PC-9 (cell line): ENCODE measurements around the gene ZC3H8. TPM values are rescaled to one million over a fixed set of nuclear protein-coding genes. Genes with fewer than 3 reads are reported as not detected.

ENCODE experiments used
- BruUV-seq: library from RNA; stranded (reverse); fragments of 400-500 nt; replicated peaks from 2 replicates; lab custom pipeline; 2021; lab: Mats Ljungman, UMichigan
- CTCF ChIA-PET: fragments of 300-600 bp; sonication (Branson Sonifier 250); formaldehyde crosslinking; loops from one replicate; lab custom pipeline; 2022; ENCODE audit warnings: antibody characterized with exemption; lab: Charles Lee
- POLR2A ChIA-PET: fragments of 300-600 bp; sonication (Branson Sonifier 250); formaldehyde crosslinking; loops from one replicate; lab custom pipeline; 2022; ENCODE audit warnings: antibody characterized with exemption; ENCODE audit not compliant: unreplicated experiment; lab: Charles Lee
- DNase-seq, 2 experiments: peaks; one replicate each; pipeline versions ENCODE4 v3.0.0 to v3.0.0-alpha.2; 2015 to 2022; ENCODE audit warnings: mixed read lengths in 1 of 2
- H2AFZ ChIP-seq: fragments of 200-600 bp; sonication (generic); 2 replicates; pipeline ENCODE4 v1.8.1; 2017; ENCODE audit warnings: antibody characterized with exemption
- H3F3A ChIP-seq: fragments of 200-600 bp; sonication (generic); 2 replicates; pipeline ENCODE4 v1.8.1; 2017; ENCODE audit warnings: antibody characterized with exemption, mild to moderate bottlenecking, low read depth; ENCODE audit not compliant: insufficient read depth
- H3K27ac ChIP-seq: fragments of 200-600 bp; sonication (generic); 2 replicates; pipeline ENCODE4 v1.6.1; 2016; ENCODE audit warnings: mixed run types
- H3K27me3 ChIP-seq: fragments of 200-600 bp; sonication (generic); 2 replicates; pipeline ENCODE4 v1.6.1; 2016; ENCODE audit warnings: low read depth, mixed run types; ENCODE audit not compliant: insufficient read depth
- H3K36me3 ChIP-seq: fragments of 200-600 bp; sonication (generic); 2 replicates; pipeline ENCODE4 v1.6.1; 2016; ENCODE audit warnings: low read depth, mixed run types
- H3K4me1 ChIP-seq: fragments of 200-600 bp; sonication (generic); replicated peaks from 2 replicates; pipeline ENCODE4 v1.6.1; 2016; ENCODE audit warnings: mixed run types; ENCODE audit not compliant: insufficient read depth
- H3K4me2 ChIP-seq: fragments of 200-600 bp; sonication (generic); 2 replicates; pipeline ENCODE4 v1.6.1; 2017; ENCODE audit warnings: mixed run types
- H3K4me3 ChIP-seq: fragments of 200-600 bp; sonication (generic); 2 replicates; pipeline ENCODE4 v1.6.1; 2016; ENCODE audit warnings: mixed run types
- H3K79me2 ChIP-seq: fragments of 200-600 bp; sonication (generic); 2 replicates; pipeline ENCODE4 v1.6.1; 2017; ENCODE audit warnings: low read depth, mixed run types
- H3K9me2 ChIP-seq: fragments of 200-600 bp; sonication (generic); 2 replicates; pipeline ENCODE4 v1.8.1; 2017; ENCODE audit warnings: mild to moderate bottlenecking; ENCODE audit not compliant: insufficient read depth
- H3K9me3 ChIP-seq: fragments of 200-600 bp; sonication (generic); 2 replicates; pipeline ENCODE4 v1.8.1; 2016; ENCODE audit warnings: low read depth; ENCODE audit not compliant: insufficient read depth
- H4K20me1 ChIP-seq: fragments of 200-600 bp; sonication (generic); 2 replicates; pipeline ENCODE4 v1.8.1; 2017; ENCODE audit not compliant: insufficient read depth
- EZH2 ChIP-seq: fragments of 200-600 bp; sonication (generic); IDR thresholded peaks from 2 replicates; pipeline ENCODE4 v1.8.0; 2017; ENCODE audit warnings: antibody characterized with exemption, low read depth
- intact Hi-C: fragments of 100-400 bp; cut with micrococcal nuclease; formaldehyde crosslinking; loops from one replicate; pipeline ENCODE4 v1.10.0; 2022; ENCODE audit not compliant: unreplicated experiment
- total RNA-seq: library from RNA; stranded (reverse); gene quantifications from 2 replicates; pipeline ENCODE4 v1.2.3, GENCODE V29; 2021
- TF ChIP-seq, protein P1 (sequence below): fragments of 200-600 bp; sonication (generic); conservative IDR thresholded peaks from 2 replicates; pipeline ENCODE4 v1.6.1; 2017; ENCODE audit warnings: mixed run types, antibody characterized with exemption, mild to moderate bottlenecking, moderate library complexity

Gene ZC3H8
- total RNA-seq, 1 experiment from 2014 or later: 8.6 TPM

DNA sequence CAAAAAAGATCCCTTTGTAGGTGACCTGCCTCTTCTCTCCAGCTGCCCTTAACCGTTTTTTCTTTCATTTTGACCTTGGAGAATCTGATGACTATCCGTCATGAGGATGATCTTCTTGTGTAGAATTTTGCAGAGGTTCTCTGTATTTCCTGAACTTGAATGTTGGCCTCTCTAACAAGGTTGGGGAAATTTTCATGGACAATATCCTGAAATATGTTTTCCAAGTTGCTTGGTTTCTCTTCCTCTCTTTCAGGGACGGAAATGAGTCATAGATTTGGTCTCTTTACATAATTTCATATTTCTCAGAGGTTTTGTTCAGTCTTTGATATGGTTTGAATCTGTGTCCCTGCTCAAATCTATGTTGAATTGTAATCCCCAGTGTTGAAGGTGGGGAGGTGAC is 34.0 kb downstream of the ZC3H8 start:
- no peak overlapping the region for H2AFZ ChIP-seq
- TF ChIP-seq, protein P1, sequence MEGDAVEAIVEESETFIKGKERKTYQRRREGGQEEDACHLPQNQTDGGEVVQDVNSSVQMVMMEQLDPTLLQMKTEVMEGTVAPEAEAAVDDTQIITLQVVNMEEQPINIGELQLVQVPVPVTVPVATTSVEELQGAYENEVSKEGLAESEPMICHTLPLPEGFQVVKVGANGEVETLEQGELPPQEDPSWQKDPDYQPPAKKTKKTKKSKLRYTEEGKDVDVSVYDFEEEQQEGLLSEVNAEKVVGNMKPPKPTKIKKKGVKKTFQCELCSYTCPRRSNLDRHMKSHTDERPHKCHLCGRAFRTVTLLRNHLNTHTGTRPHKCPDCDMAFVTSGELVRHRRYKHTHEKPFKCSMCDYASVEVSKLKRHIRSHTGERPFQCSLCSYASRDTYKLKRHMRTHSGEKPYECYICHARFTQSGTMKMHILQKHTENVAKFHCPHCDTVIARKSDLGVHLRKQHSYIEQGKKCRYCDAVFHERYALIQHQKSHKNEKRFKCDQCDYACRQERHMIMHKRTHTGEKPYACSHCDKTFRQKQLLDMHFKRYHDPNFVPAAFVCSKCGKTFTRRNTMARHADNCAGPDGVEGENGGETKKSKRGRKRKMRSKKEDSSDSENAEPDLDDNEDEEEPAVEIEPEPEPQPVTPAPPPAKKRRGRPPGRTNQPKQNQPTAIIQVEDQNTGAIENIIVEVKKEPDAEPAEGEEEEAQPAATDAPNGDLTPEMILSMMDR: no peak
- no peak for TF ChIP-seq EZH2

DNA sequence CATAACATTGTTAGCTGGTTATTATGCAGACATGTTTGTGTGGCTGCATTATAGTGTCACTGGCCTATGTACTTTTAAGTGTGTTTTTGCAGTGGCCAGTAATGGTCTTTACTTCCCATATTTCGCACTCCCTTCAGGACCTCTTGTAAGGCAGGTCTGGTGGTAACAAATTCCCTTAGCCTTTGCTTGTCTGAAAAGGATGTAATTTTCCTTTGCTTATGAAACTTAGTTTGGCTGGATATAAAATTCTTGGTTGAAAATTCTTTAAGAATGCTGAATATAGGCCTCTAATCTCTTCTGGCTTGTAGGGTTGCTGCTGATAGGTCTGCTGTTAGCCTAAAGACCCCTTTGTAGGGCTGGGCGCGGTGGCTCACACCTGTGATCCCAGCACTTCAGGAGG is 34.7 kb downstream of the ZC3H8 start:
- no peak overlapping the region for H2AFZ ChIP-seq
- ChIA-PET CTCF (no interaction called here), POLR2A (no interaction called here)
- H3K27ac ChIP-seq: no peak overlapping the region
- peaks cover 6% of the 10 kb centered on the region for H3K9me3 ChIP-seq
- no peaks in the 10 kb centered on the region for H3K79me2 ChIP-seq
- no peak for DNase-seq
- H3K4me3 ChIP-seq: no peak overlapping the region
- no peak for TF ChIP-seq EZH2
- TF ChIP-seq, protein P1: no peak
- no peaks in the 10 kb centered on the region for H3K9me2 ChIP-seq
- no TSS peak for BruUV-seq
- no peaks in the 10 kb centered on the region; the same call in 1 of the 2 replicates for H3F3A ChIP-seq
- H3K4me1 ChIP-seq: no peaks in the 10 kb centered on the region
- H4K20me1 ChIP-seq: no peaks in the 10 kb centered on the region
- H3K36me3 ChIP-seq: peaks cover 15% of the 10 kb centered on the region; the same call in 1 of the 2 replicates
- no peaks in the 10 kb centered on the region for H3K27me3 ChIP-seq
- intact Hi-C loops: no loop called here
- H3K4me2 ChIP-seq: no peak overlapping the region

More for the DNA sequence above, 34.0 kb downstream of the ZC3H8 start:
- Histone ChIP-seq H3K9me3 (peaks cover 6% of the 10 kb centered on the region), H4K20me1 (no peaks in the 10 kb centered on the region), H3K27me3 (no peaks in the 10 kb centered on the region), H3K36me3 (peaks cover 15% of the 10 kb centered on the region; the same call in 1 of the 2 replicates), H3K4me2 (no peak overlapping the region), H3K27ac (no peak overlapping the region), H3K9me2 (no peaks in the 10 kb centered on the region), H3F3A (no peaks in the 10 kb centered on the region; the same call in 1 of the 2 replicates), H3K4me1 (no peaks in the 10 kb centered on the region), H3K4me3 (no peak overlapping the region), H3K79me2 (no peaks in the 10 kb centered on the region)
- no TSS peak for BruUV-seq
- DNase-seq: no peak
- CTCF ChIA-PET: no interaction called here
- POLR2A ChIA-PET: no interaction called here
- intact Hi-C loops: no loop called here

DNA sequence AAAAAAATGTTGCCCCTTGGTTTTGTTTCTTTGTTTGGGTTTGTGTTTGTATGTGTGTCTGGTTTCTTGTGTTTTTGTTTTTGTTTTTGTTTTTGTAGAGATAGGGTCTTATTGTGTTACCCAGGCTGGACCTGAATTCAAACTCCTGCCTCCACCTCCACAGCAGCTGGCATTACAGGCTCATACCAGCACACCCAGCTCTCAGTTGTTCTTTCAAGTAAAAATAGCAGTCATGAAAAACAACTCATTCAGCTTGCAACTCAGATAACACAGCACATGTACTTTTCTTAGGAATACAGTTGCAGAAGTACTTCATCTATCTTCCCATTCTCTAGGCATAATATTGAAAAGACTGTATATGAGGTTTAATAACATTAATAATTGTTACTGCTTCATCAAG is 37.0 kb downstream of the ZC3H8 start:
- ChIA-PET POLR2A (no interaction called here), CTCF (no interaction called here)
- Histone ChIP-seq H3K4me1 (no peaks in the 10 kb centered on the region), H3K79me2 (no peaks in the 10 kb centered on the region), H3K27ac (no peak overlapping the region), H3K27me3 (no peaks in the 10 kb centered on the region), H3K9me3 (peaks cover 6% of the 10 kb centered on the region), H3K9me2 (no peaks in the 10 kb centered on the region), H3F3A (no peaks in the 10 kb centered on the region; the same call in 1 of the 2 replicates), H3K36me3 (peaks cover 15% of the 10 kb centered on the region; the same call in 1 of the 2 replicates), H3K4me2 (no peak overlapping the region), H4K20me1 (no peaks in the 10 kb centered on the region), H3K4me3 (no peak overlapping the region), H2AFZ (no peak overlapping the region)
- TF ChIP-seq EZH2: no peak
- TF ChIP-seq, protein P1: no peak
- intact Hi-C loops: no loop called here
- DNase-seq: no peak
- no TSS peak for BruUV-seq
